ENCODE data around the gene SDK1.
A peak's percentile ranks its signal among the peaks of the same experiment; 100 is the strongest.

Gene SDK1

GRCh38 chr7:3795781-3796180 is 494.7 kb downstream of the SDK1 start:
- H2BK5ac ChIP-seq (ENCODE audit: low read depth, low read length, poor library complexity, severe bottlenecking): no peak overlapping the region
- no peaks in the 10 kb centered on the region for H3K4me1 ChIP-seq (ENCODE audit: control insufficient read depth, insufficient read depth, low read depth, low read length)
- no peaks in the 10 kb centered on the region for H3K27me3 ChIP-seq (ENCODE audit: control insufficient read depth in 1 of 2, insufficient read depth in 1 of 2, low read length in 2 of 2)
- H4K8ac ChIP-seq (ENCODE audit: low read length): no peak overlapping the region
- no peak overlapping the region for H2AK5ac ChIP-seq (ENCODE audit: low read length, severe bottlenecking)
- H2AFZ ChIP-seq (ENCODE audit: low read depth, low read length): no peak overlapping the region
- H3K9me3 ChIP-seq (ENCODE audit: control insufficient read depth, low read length): no peaks in the 10 kb centered on the region
- no peak overlapping the region for H2BK15ac ChIP-seq (ENCODE audit: low read depth, poor library complexity, severe bottlenecking)
- H3K4me2 ChIP-seq (ENCODE audit: low read length, poor library complexity, severe bottlenecking): no peak overlapping the region
- H2BK120ac ChIP-seq (ENCODE audit: low read depth, low read length): no peak overlapping the region
- H3K79me1 ChIP-seq (replicated peaks; ENCODE audit: low read length, poor library complexity, severe bottlenecking): peaks cover 3% of the 10 kb centered on the region
- no peaks in the 10 kb centered on the region for H3K36me3 ChIP-seq (ENCODE audit: control insufficient read depth in 1 of 2, insufficient read depth in 2 of 2, low read depth in 1 of 2, low read length in 2 of 2)
- no peak overlapping the region for H4K91ac ChIP-seq (ENCODE audit: low read length)
- no peak overlapping the region for H3K4ac ChIP-seq (ENCODE audit: low read depth in 1 of 2, low read length in 2 of 2)
- no peak overlapping the region for H3K23ac ChIP-seq (ENCODE audit: low read length in 2 of 2)
- no peak overlapping the region for H3K18ac ChIP-seq (ENCODE audit: low read depth in 1 of 2, low read length in 2 of 2)
- no peak for DNase-seq
- H3K4me3 ChIP-seq (ENCODE audit: insufficient read depth in 1 of 2, low read depth in 1 of 2, low read length in 2 of 2): no peak overlapping the region
- H3K27ac ChIP-seq (ENCODE audit: low read length, poor library complexity, severe bottlenecking): no peak overlapping the region
- H3K14ac ChIP-seq (ENCODE audit: low read length in 2 of 2): no peak overlapping the region
- WGBS: 96% methylated on average over 3 of the region's 3 CpGs
- no peak overlapping the region for H2BK12ac ChIP-seq (ENCODE audit: low read length in 2 of 2)
- peak overlapping the region; percentile 24 for H3K9ac ChIP-seq (ENCODE audit: low read length)

GRCh38 chr7:3805151-3805550 is 504.1 kb downstream of the SDK1 start:
- H3K79me1 ChIP-seq (replicated peaks; ENCODE audit: low read length, poor library complexity, severe bottlenecking): no peaks in the 10 kb centered on the region
- no peak overlapping the region for H2BK5ac ChIP-seq (ENCODE audit: low read depth, low read length, poor library complexity, severe bottlenecking)
- no peak overlapping the region for H2BK15ac ChIP-seq (ENCODE audit: low read depth, poor library complexity, severe bottlenecking)
- H3K4me1 ChIP-seq (ENCODE audit: control insufficient read depth, insufficient read depth, low read depth, low read length): no peaks in the 10 kb centered on the region
- no peak overlapping the region for H2AK5ac ChIP-seq (ENCODE audit: low read length, severe bottlenecking)
- H3K36me3 ChIP-seq (ENCODE audit: control insufficient read depth in 1 of 2, insufficient read depth in 2 of 2, low read depth in 1 of 2, low read length in 2 of 2): no peaks in the 10 kb centered on the region
- H3K4me3 ChIP-seq (ENCODE audit: insufficient read depth in 1 of 2, low read depth in 1 of 2, low read length in 2 of 2): no peak overlapping the region
- H3K18ac ChIP-seq (ENCODE audit: low read depth in 1 of 2, low read length in 2 of 2): no peak overlapping the region
- no peak overlapping the region for H3K4me2 ChIP-seq (ENCODE audit: low read length, poor library complexity, severe bottlenecking)
- no peaks in the 10 kb centered on the region for H3K27me3 ChIP-seq (ENCODE audit: control insufficient read depth in 1 of 2, insufficient read depth in 1 of 2, low read length in 2 of 2)
- 11% methylated on average over 1 of the region's 3 CpGs for WGBS
- no peak overlapping the region for H3K4ac ChIP-seq (ENCODE audit: low read depth in 1 of 2, low read length in 2 of 2)
- no peak overlapping the region for H2BK12ac ChIP-seq (ENCODE audit: low read length in 2 of 2)
- DNase-seq: peak; percentile 95
- H3K14ac ChIP-seq (ENCODE audit: low read length in 2 of 2): no peak overlapping the region
- H3K9ac ChIP-seq (ENCODE audit: low read length): no peak overlapping the region
- no peak overlapping the region for H3K27ac ChIP-seq (ENCODE audit: low read length, poor library complexity, severe bottlenecking)
- H3K9me3 ChIP-seq (ENCODE audit: control insufficient read depth, low read length): no peaks in the 10 kb centered on the region
- H3K23ac ChIP-seq (ENCODE audit: low read length in 2 of 2): no peak overlapping the region
- H4K91ac ChIP-seq (ENCODE audit: low read length): no peak overlapping the region
- no peak overlapping the region for H2AFZ ChIP-seq (ENCODE audit: low read depth, low read length)
- no peak overlapping the region for H2BK120ac ChIP-seq (ENCODE audit: low read depth, low read length)
- H4K8ac ChIP-seq (ENCODE audit: low read length): no peak overlapping the region

GRCh38 chr7:3806516-3806915 is 505.5 kb downstream of the SDK1 start:
- Histone ChIP-seq H3K4me1 (ENCODE audit: control insufficient read depth, insufficient read depth, low read depth, low read length) (no peaks in the 10 kb centered on the region), H3K4me2 (ENCODE audit: low read length, poor library complexity, severe bottlenecking) (no peak overlapping the region), H3K23ac (ENCODE audit: low read length in 2 of 2) (no peak overlapping the region), H3K18ac (ENCODE audit: low read depth in 1 of 2, low read length in 2 of 2) (no peak overlapping the region), H3K36me3 (ENCODE audit: control insufficient read depth in 1 of 2, insufficient read depth in 2 of 2, low read depth in 1 of 2, low read length in 2 of 2) (no peaks in the 10 kb centered on the region), H3K9me3 (ENCODE audit: control insufficient read depth, low read length) (no peaks in the 10 kb centered on the region), H2BK15ac (ENCODE audit: low read depth, poor library complexity, severe bottlenecking) (no peak overlapping the region), H2AFZ (ENCODE audit: low read depth, low read length) (no peak overlapping the region), H2BK5ac (ENCODE audit: low read depth, low read length, poor library complexity, severe bottlenecking) (no peak overlapping the region), H4K8ac (ENCODE audit: low read length) (no peak overlapping the region), H2AK5ac (ENCODE audit: low read length, severe bottlenecking) (no peak overlapping the region), H3K27ac (ENCODE audit: low read length, poor library complexity, severe bottlenecking) (no peak overlapping the region), H3K79me1 (replicated peaks; ENCODE audit: low read length, poor library complexity, severe bottlenecking) (no peaks in the 10 kb centered on the region), H4K91ac (ENCODE audit: low read length) (no peak overlapping the region), H3K9ac (ENCODE audit: low read length) (no peak overlapping the region), H3K4me3 (ENCODE audit: insufficient read depth in 1 of 2, low read depth in 1 of 2, low read length in 2 of 2) (no peak overlapping the region), H3K27me3 (ENCODE audit: control insufficient read depth in 1 of 2, insufficient read depth in 1 of 2, low read length in 2 of 2) (no peaks in the 10 kb centered on the region), H3K14ac (ENCODE audit: low read length in 2 of 2) (no peak overlapping the region), H2BK120ac (ENCODE audit: low read depth, low read length) (no peak overlapping the region), H2BK12ac (ENCODE audit: low read length in 2 of 2) (no peak overlapping the region), H3K4ac (ENCODE audit: low read depth in 1 of 2, low read length in 2 of 2) (no peak overlapping the region)
- no peak for DNase-seq
- WGBS: 87% methylated on average over 8 of the region's 8 CpGs

GRCh38 chr7:3807824-3808223 is 506.8 kb downstream of the SDK1 start:
- H2BK15ac ChIP-seq (ENCODE audit: low read depth, poor library complexity, severe bottlenecking): no peak overlapping the region
- H3K4me3 ChIP-seq (ENCODE audit: insufficient read depth in 1 of 2, low read depth in 1 of 2, low read length in 2 of 2): no peak overlapping the region
- H2AK5ac ChIP-seq (ENCODE audit: low read length, severe bottlenecking): no peak overlapping the region
- no peak overlapping the region for H3K27ac ChIP-seq (ENCODE audit: low read length, poor library complexity, severe bottlenecking)
- H2BK120ac ChIP-seq (ENCODE audit: low read depth, low read length): no peak overlapping the region
- H4K91ac ChIP-seq (ENCODE audit: low read length): no peak overlapping the region
- DNase-seq: no peak
- no peak overlapping the region for H3K18ac ChIP-seq (ENCODE audit: low read depth in 1 of 2, low read length in 2 of 2)
- no peak overlapping the region for H3K4ac ChIP-seq (ENCODE audit: low read depth in 1 of 2, low read length in 2 of 2)
- H3K9me3 ChIP-seq (ENCODE audit: control insufficient read depth, low read length): no peaks in the 10 kb centered on the region
- H3K27me3 ChIP-seq (ENCODE audit: control insufficient read depth in 1 of 2, insufficient read depth in 1 of 2, low read length in 2 of 2): no peaks in the 10 kb centered on the region
- H3K14ac ChIP-seq (ENCODE audit: low read length in 2 of 2): no peak overlapping the region
- no peak overlapping the region for H2BK12ac ChIP-seq (ENCODE audit: low read length in 2 of 2)
- H3K9ac ChIP-seq (ENCODE audit: low read length): no peak overlapping the region
- H2AFZ ChIP-seq (ENCODE audit: low read depth, low read length): no peak overlapping the region
- H3K36me3 ChIP-seq (ENCODE audit: control insufficient read depth in 1 of 2, insufficient read depth in 2 of 2, low read depth in 1 of 2, low read length in 2 of 2): no peaks in the 10 kb centered on the region
- 92% methylated on average over 9 of the region's 9 CpGs for WGBS
- no peaks in the 10 kb centered on the region for H3K79me1 ChIP-seq (replicated peaks; ENCODE audit: low read length, poor library complexity, severe bottlenecking)
- H3K4me2 ChIP-seq (ENCODE audit: low read length, poor library complexity, severe bottlenecking): no peak overlapping the region
- H4K8ac ChIP-seq (ENCODE audit: low read length): no peak overlapping the region
- H3K23ac ChIP-seq (ENCODE audit: low read length in 2 of 2): no peak overlapping the region
- H2BK5ac ChIP-seq (ENCODE audit: low read depth, low read length, poor library complexity, severe bottlenecking): no peak overlapping the region
- no peaks in the 10 kb centered on the region for H3K4me1 ChIP-seq (ENCODE audit: control insufficient read depth, insufficient read depth, low read depth, low read length)

Data from mesenchymal stem cell (in vitro differentiated cells and primary cell).